ENCODE data around the gene STPG4.

Gene STPG4

DNA sequence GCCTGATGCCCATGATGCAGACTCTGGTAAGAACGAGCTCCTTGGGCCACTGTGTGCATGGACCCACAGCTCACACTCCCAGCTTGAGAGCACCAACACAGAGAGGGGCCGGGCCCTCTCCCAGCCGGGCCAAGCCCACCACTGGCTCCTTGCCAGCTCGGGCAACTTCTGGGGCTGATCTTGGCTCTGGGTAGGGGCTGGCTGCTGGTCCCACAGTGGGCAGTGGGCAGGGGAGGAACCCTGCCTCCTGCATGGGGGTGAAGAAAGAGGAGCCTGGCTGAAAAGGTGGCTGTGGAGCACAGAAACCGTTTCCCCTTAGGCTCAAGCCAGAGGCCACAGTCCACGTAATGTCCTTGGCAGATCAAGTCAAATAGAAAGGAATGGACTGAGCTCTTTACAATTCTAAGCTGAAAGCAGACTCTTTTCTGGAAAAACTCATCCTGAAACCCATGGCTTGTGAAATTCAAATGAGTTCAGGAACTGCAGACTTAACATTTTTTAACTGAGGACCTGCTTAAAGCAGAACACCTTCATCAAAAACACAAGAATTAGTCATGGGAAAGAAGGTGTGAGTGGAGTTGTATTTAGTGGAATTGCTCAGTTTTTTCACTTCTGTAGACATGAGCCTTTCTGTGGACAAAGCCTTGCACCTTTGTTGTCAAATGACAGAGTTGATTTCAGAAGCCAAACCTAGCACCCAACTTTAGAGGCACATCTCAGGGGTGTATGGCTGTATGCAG is 104.9 kb downstream of the STPG4 start:
- no peak for DNase-seq

DNA sequence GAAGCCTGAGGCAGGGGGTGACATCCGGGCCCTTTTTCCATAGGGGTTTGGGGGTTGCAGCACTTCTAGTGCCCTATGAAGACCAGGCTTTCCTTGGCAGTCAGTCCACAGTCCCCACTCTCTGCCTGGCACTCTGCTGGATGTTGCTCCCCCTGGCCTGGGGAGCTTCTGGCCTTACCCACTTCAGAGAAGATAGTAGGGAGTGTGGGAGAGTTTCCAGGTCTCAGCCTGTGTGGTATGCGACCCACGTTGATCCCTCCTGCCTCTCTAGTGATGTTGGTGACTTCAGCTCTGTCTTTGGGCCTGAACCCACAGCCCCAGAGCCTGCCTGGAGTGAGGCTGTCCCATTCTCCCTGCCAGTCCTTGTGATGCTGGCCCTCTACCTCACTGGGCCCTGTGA is 105.6 kb downstream of the STPG4 start:
- no peak for DNase-seq

DNA sequence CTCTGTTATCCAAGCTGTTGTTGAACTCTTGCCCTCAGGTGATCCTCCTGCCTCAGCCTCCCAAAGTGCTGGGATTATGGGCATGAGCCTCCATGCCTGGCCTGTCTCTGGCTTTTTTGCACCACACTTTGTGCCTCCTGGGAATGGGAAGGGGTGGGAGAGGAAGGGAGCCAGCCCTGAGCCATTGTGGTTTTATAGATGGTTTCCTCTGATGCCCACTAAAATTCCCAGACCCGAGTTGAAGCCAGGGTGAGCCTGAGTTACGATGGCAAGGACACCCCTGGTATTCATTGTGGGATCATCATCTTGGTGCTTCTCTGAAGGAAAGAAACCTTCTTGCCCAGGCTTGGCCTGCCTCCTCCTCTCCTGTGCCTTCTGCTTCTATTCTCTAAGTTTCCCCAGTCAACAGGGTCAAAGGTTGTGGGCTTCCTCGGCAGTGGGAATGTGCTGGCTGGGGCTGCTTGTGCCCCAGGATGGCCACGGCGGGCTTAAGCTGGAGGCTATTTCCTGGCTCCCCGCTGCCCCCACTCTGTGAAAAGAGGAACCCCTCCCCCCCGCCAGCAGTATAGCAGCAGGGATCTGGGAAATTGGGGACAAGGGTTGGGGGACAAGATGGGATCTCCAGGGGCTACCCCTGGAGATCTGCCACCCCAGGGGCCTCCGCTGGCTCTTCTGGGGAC is 106.2 kb downstream of the STPG4 start:
- DNase-seq: no peak

DNA sequence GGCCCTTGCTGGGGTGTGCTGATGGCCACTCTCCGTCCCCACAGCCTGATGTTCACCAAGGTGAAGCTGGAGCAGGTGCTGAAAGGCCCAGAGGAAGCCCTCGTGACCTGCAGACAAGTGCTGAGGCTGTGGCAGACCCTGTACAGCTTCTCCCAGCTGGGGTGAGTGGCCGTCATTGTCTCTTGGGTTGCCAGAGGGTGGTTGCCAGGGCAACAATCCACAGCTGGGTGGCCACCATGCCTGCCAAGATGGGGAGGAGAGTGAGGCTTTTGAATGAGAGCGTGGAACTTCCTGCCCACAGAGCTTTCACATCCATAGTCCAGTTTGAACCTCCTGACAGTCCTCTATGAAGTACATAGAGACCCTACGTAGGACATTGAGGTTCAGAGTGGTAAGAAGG is 108.8 kb downstream of the STPG4 start:
- DNase-seq: no peak

DNA sequence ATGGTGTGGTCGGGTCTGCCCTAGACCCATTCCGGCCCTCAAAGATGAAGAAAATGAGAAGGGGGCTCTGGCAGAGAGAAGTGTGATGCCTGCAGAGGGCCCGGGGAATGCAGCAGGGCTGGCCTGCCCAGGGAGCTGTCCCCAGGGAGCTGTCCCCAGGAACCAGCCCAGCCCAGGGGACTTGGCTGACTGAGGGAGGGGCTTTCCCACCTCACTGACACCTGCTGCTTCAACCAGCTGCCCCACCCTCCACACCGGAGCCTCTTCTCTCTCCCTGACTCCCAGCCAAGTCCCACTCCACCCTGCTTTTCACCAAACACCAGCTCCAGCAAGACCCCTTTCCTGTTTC is 111.2 kb downstream of the STPG4 start:
- DNase-seq: no peak

DNA sequence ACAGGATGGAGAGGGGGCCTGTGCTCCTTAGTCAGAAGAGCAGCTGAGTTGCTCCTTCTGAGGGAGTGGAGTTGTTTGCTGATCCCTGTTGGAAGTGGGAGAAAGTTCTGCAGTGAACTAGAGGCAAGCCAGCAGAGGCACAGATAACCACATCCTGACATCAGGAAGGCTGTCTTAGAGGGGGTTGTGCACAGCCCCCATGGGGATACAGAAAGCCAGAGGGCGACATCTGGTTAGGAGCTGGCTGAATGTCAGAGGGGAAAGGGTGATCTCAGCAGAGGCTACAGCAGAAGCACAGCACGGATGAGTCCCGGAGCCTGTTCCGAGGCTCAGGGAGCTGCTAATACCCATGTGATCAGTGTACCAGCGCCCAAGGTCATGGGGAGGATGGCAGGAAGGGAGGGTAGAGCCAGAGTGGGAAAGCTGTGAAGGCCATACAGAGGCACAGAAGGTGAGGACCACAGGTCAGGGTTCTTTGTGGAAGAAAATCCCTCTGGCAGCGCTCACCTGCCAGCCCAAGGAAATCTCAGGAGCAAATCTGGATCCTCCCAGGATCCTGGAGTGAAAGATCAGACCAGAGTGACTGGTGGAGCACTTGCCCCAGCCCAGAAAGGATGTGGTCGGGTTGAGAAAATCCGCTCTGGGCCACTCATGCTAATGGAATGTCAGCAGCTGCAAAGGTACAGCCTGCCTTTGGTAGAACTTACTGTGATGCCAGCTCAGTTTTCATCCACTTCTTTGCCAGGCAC is 111.8 kb downstream of the STPG4 start:
- peak; percentile 97 for DNase-seq

DNA sequence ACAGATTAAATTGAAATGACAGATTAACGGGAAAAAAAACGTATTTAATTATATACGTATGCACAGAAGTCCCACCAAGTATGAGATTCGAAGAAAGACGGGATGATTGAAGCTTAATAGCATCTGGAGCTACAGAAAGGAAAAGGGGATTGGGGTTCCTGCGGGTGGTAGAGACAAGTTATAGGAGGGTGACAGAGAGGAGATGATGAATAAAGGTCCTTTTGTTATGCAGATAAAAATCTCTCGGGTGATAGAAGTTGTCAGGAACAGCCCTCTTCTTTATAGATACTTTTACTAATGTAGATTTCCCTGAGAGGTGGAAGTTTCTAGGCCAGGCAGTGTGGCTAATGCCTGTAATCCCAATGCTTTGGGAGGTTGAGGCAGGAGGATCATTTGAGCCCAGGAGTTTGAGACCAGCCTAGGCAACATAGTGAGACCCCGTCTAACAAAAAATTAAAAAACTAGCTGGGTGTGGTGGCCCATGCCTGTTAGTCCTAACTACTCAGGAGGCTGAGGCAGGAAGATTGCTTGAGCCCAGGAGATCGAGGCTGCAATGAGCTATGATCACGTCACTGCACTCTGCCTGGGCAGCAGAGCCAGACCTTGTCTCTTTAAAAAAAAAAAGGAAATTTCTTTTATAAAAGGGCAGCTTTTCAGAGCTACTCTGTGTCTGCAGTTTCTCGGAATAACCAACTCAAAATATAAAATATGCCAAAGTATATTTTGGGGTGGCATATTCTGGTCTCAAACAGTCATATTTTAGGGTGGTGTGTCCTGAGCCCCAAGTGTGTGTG is 113.0 kb downstream of the STPG4 start:
- DNase-seq: peak; percentile 37

DNA sequence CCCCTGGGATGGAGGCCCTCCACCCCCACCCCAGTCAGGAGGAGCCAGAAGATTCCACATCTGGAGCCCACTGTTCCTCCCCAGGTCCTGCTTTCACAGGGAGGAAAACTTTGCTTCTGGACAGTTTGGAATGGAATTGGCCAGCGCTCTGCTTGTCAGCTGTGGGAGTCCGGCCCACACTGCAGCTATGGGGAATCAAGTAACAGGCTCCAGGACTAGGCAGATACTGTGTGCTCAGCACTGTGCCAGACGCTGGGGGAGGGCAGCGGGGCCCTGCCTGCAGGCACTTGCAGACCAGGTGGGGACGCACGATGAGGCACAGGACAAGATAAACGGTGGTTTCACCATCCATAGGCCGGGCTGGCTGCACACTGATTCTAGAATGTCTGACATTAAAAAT is 114.0 kb downstream of the STPG4 start:
- no peak for DNase-seq

DNA sequence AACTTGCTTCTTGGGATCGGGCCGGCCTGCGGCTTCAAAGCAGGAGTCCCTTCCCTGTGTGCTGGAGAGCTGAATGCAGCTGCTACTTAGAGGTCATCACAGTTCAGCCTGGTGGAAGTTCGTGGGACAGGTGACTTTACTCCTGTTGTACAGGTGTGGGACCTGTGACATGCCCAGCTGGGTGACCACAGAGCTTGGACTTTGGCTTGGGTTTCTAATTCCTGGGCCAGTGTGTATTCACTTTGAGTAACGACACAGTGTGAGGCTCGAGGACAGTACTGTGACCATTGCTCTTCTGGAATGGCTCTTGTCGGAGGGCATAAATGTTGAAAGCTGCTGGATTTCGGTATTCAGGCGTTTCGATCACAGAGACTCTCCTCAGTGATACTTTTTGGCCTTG is 114.5 kb downstream of the STPG4 start:
- no peak for DNase-seq

DNA sequence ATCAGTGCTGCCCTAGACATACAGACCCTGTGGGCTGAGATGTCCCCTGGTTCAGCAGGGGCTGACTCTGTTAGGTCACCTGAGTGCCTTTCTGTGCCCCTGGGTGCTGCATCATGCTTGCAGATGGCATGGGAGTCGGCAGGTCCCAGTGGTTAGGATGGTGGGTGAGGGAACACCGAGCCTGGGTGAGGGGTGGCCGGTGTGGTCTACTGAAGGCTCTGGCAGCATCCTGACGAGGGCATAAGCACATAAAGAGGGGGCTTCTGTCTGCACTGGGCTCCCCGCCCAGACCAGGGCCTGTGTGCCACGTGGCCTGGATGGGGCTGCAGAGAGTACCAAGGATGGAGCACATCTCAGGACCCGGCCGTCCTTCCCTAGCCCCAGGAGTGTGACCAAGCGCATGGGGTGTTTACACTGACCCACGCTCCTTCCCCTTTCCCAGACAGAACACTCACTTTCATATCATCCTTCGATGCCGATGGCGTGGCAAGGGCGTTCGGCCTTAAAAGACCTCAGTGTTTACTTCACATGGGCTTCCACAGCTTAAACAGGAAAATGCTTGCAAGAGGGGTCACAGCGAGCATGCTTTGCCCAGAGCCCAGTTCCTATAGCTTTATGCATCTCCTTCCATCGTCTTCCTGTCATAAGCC is 115.1 kb downstream of the STPG4 start:
- DNase-seq: no peak

DNA sequence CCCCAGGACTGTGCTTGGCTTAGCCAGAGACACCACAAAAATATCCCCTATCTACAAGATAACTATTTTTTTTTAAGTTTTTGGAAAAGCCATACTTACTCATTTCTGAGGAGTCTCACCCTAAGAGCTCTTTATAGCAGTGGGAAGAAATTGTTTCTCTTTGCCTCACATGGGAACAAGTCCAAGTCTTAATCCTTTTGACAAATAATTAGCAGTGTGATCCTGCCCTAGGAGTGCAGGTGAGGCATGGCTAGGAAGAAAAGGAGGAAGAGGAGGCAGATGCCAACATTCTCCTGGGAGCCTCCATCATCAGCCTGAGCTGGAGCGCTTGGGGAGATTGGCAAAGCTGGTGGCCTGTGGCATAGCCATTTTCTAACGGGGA is 115.6 kb downstream of the STPG4 start:
- DNase-seq: no peak

DNA sequence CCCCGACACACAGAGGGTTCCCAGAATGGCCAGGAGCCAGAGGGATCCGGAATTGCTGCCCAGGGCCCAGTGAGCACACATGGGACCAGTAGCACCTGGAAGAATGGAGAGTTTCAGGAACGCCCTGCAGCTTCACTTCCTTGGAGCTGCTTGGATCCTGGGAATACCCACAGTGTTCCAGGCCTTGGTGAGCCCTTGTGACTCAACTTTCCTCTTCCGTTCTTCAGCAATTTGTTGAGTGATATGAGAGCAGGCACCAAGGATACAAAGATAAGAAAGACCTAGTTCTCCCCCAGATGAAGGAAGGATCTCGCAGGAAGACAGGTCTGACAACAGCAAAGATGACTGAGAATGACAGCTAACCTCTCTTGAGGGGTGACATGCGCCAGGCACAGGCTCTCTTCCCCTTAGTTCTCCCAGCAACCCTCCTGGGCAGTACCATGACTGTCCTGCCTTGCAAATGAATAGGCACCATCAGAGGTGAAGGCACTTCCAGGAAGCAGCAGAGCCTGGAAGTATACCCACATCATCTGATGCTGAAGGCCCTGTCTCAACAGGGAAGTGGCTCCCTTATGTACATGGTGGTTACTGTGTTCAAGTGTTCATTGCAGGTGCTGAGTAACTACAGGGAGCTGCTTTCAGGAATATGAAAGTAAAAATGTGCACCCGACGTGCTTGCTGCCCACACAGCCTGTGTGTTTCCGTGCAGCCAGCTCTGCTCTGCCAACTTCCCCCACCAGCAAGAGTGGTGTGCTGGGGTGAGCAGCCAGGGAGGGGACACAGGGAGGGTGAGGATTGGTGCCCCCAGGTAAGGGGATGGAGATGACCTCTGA is 116.2 kb downstream of the STPG4 start:
- DNase-seq: no peak

DNA sequence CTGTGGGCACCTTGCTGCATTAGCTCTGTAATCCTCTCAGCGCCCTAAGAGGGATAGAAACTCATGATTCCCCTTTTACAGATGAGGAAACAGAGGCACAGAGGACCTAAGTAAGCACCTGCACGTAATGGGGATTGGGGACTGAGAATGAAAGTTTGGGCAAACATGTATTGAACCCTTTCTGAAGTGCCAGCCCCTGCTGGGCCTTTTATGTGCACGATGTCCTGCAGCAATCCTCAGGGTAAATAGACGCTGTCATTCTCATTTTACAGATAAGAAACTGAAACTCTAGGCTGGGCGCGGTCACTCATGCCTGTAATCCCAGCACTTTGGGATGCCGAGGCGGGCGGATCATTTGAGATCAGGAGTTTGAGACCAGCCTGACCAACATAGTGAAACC is 117.4 kb downstream of the STPG4 start:
- no peak for DNase-seq
